Panc1 (cell line): ENCODE measurements around the gene CROCC. TPM values are rescaled to one million over a fixed set of nuclear protein-coding genes. Genes with fewer than 3 reads are reported as not detected.

Experiments
- ATAC-seq: fragments of 200-7000 bp; cut with Tn5 transposase; 2 replicates; pipeline ENCODE4 v1.9.1; 2020; ENCODE audit warnings: mild to moderate bottlenecking, moderate library complexity
- BruUV-seq: library from RNA; stranded (reverse); fragments of 400-500 nt; replicated peaks from 2 replicates; lab custom pipeline; 2021; lab: Mats Ljungman, UMichigan
- CTCF ChIA-PET: fragments of 300-600 bp; sonication (Branson Sonifier 250); formaldehyde crosslinking; loops from one replicate; lab custom pipeline; 2022; ENCODE audit warnings: antibody characterized with exemption; lab: Charles Lee
- POLR2A ChIA-PET: fragments of 300-600 bp; sonication (Branson Sonifier 250); formaldehyde crosslinking; loops from one replicate; lab custom pipeline; 2022; ENCODE audit warnings: antibody characterized with exemption; lab: Charles Lee
- DNase-seq: peaks from one replicate; pipeline ENCODE4 v3.0.0-alpha.2; 2010; ENCODE audit warnings: low read depth, low spot score
- H3K27ac ChIP-seq: 2 replicates; pipeline ENCODE4 v1.5.1; 2011; ENCODE audit warnings: mild to moderate bottlenecking, low read length, inconsistent platforms
- H3K27me3 ChIP-seq: fragments of 200-500 bp; sonication (Bioruptor generic); 2 replicates; pipeline ENCODE4 v1.6.0; 2014; ENCODE audit warnings: low read length, inconsistent platforms; ENCODE audit not compliant: control insufficient read depth, insufficient read depth
- H3K36me3 ChIP-seq: fragments of 200-500 bp; sonication (Bioruptor generic); 2 replicates; pipeline ENCODE4 v1.5.1; 2014; ENCODE audit warnings: inconsistent platforms, mild to moderate bottlenecking, low read length, moderate library complexity; ENCODE audit not compliant: control insufficient read depth, insufficient read depth
- H3K4me1 ChIP-seq: 2 replicates; pipeline ENCODE4 v1.5.1; 2011; ENCODE audit warnings: inconsistent platforms, mild to moderate bottlenecking, low read length, moderate library complexity; ENCODE audit not compliant: control insufficient read depth, insufficient read depth
- H3K4me3 ChIP-seq, 2 experiments: 2 replicates each; pipeline ENCODE4 v1.5.1; 2011 to 2012; ENCODE audit warnings: low read depth in 2 of 2, low read length in 2 of 2, mild to moderate bottlenecking in 2 of 2, inconsistent platforms in 1 of 2, moderate library complexity in 1 of 2
- H3K9me3 ChIP-seq: fragments of 200-500 bp; sonication (Bioruptor generic); 2 replicates; pipeline ENCODE4 v1.5.1; 2014; ENCODE audit warnings: low read depth, mild to moderate bottlenecking, inconsistent platforms, low read length, moderate library complexity; ENCODE audit not compliant: control insufficient read depth, insufficient read depth
- CTCF ChIP-seq: fragments of 450-650 bp; IDR thresholded peaks from 2 replicates; pipeline ENCODE4 v1.5.1; 2017; ENCODE audit warnings: mild to moderate bottlenecking
- POLR2AphosphoS5 ChIP-seq: IDR thresholded peaks from 2 replicates; pipeline ENCODE4 v1.6.1; 2012; ENCODE audit warnings: mild to moderate bottlenecking, low read depth, low read length, moderate library complexity
- REST ChIP-seq, 2 experiments: IDR thresholded peaks; 2 replicates each; pipeline ENCODE4 v1.6.1; 2011 to 2012; ENCODE audit warnings: low read depth in 2 of 2, control low read depth in 1 of 2, low read length in 1 of 2, mild to moderate bottlenecking in 1 of 2, moderate library complexity in 1 of 2; ENCODE audit not compliant: insufficient read depth in 1 of 2
- SIN3A ChIP-seq: IDR thresholded peaks from 2 replicates; pipeline ENCODE4 v1.6.1; 2012; ENCODE audit warnings: low read depth, mild to moderate bottlenecking, low read length, moderate library complexity, borderline replicate concordance; ENCODE audit not compliant: insufficient read depth
- TCF7L2 ChIP-seq: IDR thresholded peaks from 2 replicates; pipeline ENCODE4 v1.6.1; 2011; ENCODE audit warnings: mild to moderate bottlenecking, low read depth, low read length, inconsistent platforms
- in situ Hi-C: cut with HindIII; loops from 2 replicates; pipeline ENCODE4 v1.10.0; 2016; ENCODE audit warnings: low sequenced_read_pairs, low pct_unique_long_range_greater_than_20kb
- intact Hi-C: fragments of 100-400 bp; cut with micrococcal nuclease; formaldehyde crosslinking; loops from one replicate; pipeline ENCODE4 v1.10.0; 2022; ENCODE audit not compliant: unreplicated experiment
- total RNA-seq: library from RNA; stranded (reverse); gene quantifications from one replicate; pipeline ENCODE4 v1.2.1, GENCODE V29; 2021; ENCODE audit not compliant: unreplicated experiment

CROCC gene
- total RNA-seq, 1 experiment from 2014 or later = 13.6 TPM

GRCh38 chr1:16967095-16967575 lies 45.4 kb downstream of the CROCC start:
- in situ Hi-C loops = no loop called here

GRCh38 chr1:16967962-16968361 lies 46.2 kb downstream of the CROCC start:
- ChIA-PET CTCF (no interaction called here), POLR2A (no interaction called here)
- DNase-seq (no peak), ATAC-seq (no peak)
- H3K4me1 ChIP-seq = no peaks in the 10 kb centered on the region
- no peak overlapping the region for H3K4me3 ChIP-seq
- no peaks in the 10 kb centered on the region for H3K9me3 ChIP-seq
- intact Hi-C loops (no loop called here), in situ Hi-C loops (no loop called here)
- no TSS peak for BruUV-seq
- H3K27ac ChIP-seq = no peak overlapping the region
- H3K36me3 ChIP-seq = no peaks in the 10 kb centered on the region
- TF ChIP-seq TCF7L2 (no peak), SIN3A (no peak), CTCF (no peak), POLR2AphosphoS5 (no peak), REST (IDR thresholded peaks at IDR 0.05; ENCODE audit: insufficient read depth in 1 of 2, low read depth in 2 of 2, low read length in 1 of 2) (no peak)
- H3K27me3 ChIP-seq = no peaks in the 10 kb centered on the region

More at GRCh38 chr1:16967095-16967575, 45.4 kb downstream of the CROCC start:
- DNase-seq = no peak
- H3K27me3 ChIP-seq = no peaks in the 10 kb centered on the region
- no TSS peak for BruUV-seq
- no peak overlapping the region for H3K4me3 ChIP-seq
- H3K36me3 ChIP-seq = no peaks in the 10 kb centered on the region
- H3K4me1 ChIP-seq = no peaks in the 10 kb centered on the region
- no peak overlapping the region for H3K27ac ChIP-seq
- intact Hi-C loops = no loop called here
- no peak for ATAC-seq
- CTCF ChIA-PET = interaction anchor here (0.7 kb wide), 1 partner anchor 15 kb away, joined by 4 read pairs; no protein-coding TSS in a partner anchor
- TF ChIP-seq REST (IDR thresholded peaks at IDR 0.05; ENCODE audit: insufficient read depth in 1 of 2, low read depth in 2 of 2, low read length in 1 of 2) (no peak), TCF7L2 (no peak), POLR2AphosphoS5 (no peak), SIN3A (no peak), CTCF (no peak)
- H3K9me3 ChIP-seq = no peaks in the 10 kb centered on the region
- POLR2A ChIA-PET = interaction anchor here (0.5 kb wide), 1 partner anchor 12 kb away, joined by 3 read pairs; no protein-coding TSS in a partner anchor
